AG20443 (cell line): ENCODE data around the gene TACR2.
A peak's percentile ranks its signal among the peaks of the same experiment; 100 is the strongest.

ENCODE experiments used
- DNase-seq: peaks from one replicate; pipeline ENCODE4 v3.0.0; 2012; ENCODE audit warnings: low spot score, mixed read lengths

TACR2 gene

GRCh38 chr10:69372126-69372980 lies 44.4 kb downstream of the TACR2 start:
- DNase-seq = peak; percentile 39

- DNase-seq = no peak
These were observed 49.2 kb downstream of the TACR2 start for GRCh38 chr10:69367469-69367868.

- no peak for DNase-seq
These were observed 50.0 kb downstream of the TACR2 start for GRCh38 chr10:69366738-69367137.

GRCh38 chr10:69364232-69364940 lies 52.3 kb downstream of the TACR2 start:
- DNase-seq = no peak

- no peak for DNase-seq
These were observed 53.1 kb downstream of the TACR2 start for GRCh38 chr10:69363666-69364065.

- peak; percentile 72 for DNase-seq
These were observed 54.2 kb downstream of the TACR2 start for GRCh38 chr10:69362471-69362954.

GRCh38 chr10:69361303-69361614 lies 55.5 kb downstream of the TACR2 start:
- no peak for DNase-seq

- DNase-seq = peak; percentile 92
These were observed 56.0 kb downstream of the TACR2 start for GRCh38 chr10:69360485-69361302.

- DNase-seq = no peak
These were observed 57.1 kb downstream of the TACR2 start for GRCh38 chr10:69359594-69359993.

- DNase-seq = no peak
These were observed 57.6 kb downstream of the TACR2 start for GRCh38 chr10:69359148-69359547.

GRCh38 chr10:69358148-69358795 lies 58.4 kb downstream of the TACR2 start:
- DNase-seq = no peak

- DNase-seq = no peak
These were observed 60.5 kb downstream of the TACR2 start for GRCh38 chr10:69356187-69356586.

GRCh38 chr10:69353977-69354635 lies 62.6 kb downstream of the TACR2 start:
- no peak for DNase-seq
